Measurements from ENCODE around the gene CATSPER3. TPM values are rescaled to one million over a fixed set of nuclear protein-coding genes. Genes with fewer than 3 reads are reported as not detected.

CATSPER3 gene
- total and polyA plus RNA-seq, 9 donors = 0.36 to 0.85 (median 0.57) TPM

DNA sequence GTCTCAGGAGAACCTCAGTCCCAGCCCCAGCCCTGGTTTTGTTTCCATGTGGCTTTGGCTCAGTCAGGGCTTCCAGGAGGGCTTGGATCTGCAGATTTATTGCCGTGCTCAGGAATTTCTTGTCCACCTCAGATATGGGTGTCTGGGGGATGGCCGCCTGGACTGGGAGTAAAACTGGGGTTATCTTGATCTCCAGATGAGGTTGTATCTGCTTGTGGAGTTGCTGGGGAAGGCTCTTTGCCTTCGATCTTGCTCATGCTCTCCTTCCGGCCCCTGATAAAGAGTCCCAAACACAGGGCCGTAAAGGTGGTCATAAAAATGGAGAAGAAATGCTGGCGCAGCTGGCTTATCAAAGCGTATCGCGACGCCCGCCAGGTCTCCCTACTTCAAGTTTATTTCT is 84.2 kb downstream of the CATSPER3 start:
- intact Hi-C loops (cut with DNase I) = no loop called here
- H3K27ac ChIP-seq = no peak overlapping the region
- WGBS, 3 donors = 11 to 24% (median 17%) methylated on average over 11 of the region's 11 CpGs
- TF ChIP-seq EP300 (IDR thresholded peaks at IDR 0.05) (no peak), POLR2A (IDR thresholded peaks at IDR 0.05) (no peak)
- TF ChIP-seq, protein P1, sequence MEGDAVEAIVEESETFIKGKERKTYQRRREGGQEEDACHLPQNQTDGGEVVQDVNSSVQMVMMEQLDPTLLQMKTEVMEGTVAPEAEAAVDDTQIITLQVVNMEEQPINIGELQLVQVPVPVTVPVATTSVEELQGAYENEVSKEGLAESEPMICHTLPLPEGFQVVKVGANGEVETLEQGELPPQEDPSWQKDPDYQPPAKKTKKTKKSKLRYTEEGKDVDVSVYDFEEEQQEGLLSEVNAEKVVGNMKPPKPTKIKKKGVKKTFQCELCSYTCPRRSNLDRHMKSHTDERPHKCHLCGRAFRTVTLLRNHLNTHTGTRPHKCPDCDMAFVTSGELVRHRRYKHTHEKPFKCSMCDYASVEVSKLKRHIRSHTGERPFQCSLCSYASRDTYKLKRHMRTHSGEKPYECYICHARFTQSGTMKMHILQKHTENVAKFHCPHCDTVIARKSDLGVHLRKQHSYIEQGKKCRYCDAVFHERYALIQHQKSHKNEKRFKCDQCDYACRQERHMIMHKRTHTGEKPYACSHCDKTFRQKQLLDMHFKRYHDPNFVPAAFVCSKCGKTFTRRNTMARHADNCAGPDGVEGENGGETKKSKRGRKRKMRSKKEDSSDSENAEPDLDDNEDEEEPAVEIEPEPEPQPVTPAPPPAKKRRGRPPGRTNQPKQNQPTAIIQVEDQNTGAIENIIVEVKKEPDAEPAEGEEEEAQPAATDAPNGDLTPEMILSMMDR (IDR thresholded peaks at IDR 0.05) = no peak
- no peaks in the 10 kb centered on the region for H3K4me1 ChIP-seq (ENCODE audit: insufficient read depth)
- H3K36me3 ChIP-seq = no peaks in the 10 kb centered on the region
- no peaks in the 10 kb centered on the region for H3K27me3 ChIP-seq
- no peak overlapping the region for H3K4me3 ChIP-seq
- no peaks in the 10 kb centered on the region for H3K9me3 ChIP-seq
- no peak for DNase-seq

DNA sequence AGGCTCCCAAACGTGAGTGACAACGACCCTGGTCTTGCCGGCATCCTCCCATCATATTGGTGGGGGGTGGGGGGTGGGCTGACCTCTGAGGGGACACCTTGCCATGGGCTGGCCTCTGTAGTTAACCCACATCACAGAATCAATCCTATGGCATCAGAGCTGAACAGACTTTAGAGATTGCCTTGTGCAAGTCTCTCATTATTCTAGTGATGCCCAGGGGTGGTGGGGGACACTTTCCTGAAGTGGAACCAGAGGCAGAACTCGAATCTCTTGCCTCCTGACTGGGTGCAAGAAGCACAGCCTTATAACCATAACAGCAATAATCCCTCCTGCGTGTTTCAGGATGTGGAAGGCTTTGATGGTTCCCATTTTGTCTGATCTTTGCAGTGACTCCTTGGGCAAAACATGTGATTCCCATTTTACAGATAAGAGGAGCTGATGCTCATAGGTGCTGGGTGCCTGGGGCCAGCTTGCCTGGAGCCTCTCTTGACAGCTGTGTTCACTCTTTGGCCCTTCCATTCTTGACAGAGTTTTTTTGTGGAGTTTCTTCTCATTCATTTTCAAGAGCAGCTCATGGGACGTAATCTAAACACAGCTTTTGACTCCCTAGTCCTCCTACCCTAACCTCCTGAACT is 84.9 kb downstream of the CATSPER3 start:
- WGBS, 3 donors = 40 to 44% (median 40%) methylated on average over 6 of the region's 6 CpGs
- intact Hi-C loops (cut with DNase I) = no loop called here
- Histone ChIP-seq H3K36me3 (no peaks in the 10 kb centered on the region), H3K9me3 (no peaks in the 10 kb centered on the region), H3K4me3 (no peak overlapping the region), H3K27ac (no peak overlapping the region), H3K27me3 (no peaks in the 10 kb centered on the region), H3K4me1 (ENCODE audit: insufficient read depth) (no peaks in the 10 kb centered on the region)
- DNase-seq = no peak
- no peak for TF ChIP-seq POLR2A (IDR thresholded peaks at IDR 0.05)
- TF ChIP-seq EP300 (IDR thresholded peaks at IDR 0.05) = no peak
- TF ChIP-seq, protein P1 (IDR thresholded peaks at IDR 0.05) = no peak

DNA sequence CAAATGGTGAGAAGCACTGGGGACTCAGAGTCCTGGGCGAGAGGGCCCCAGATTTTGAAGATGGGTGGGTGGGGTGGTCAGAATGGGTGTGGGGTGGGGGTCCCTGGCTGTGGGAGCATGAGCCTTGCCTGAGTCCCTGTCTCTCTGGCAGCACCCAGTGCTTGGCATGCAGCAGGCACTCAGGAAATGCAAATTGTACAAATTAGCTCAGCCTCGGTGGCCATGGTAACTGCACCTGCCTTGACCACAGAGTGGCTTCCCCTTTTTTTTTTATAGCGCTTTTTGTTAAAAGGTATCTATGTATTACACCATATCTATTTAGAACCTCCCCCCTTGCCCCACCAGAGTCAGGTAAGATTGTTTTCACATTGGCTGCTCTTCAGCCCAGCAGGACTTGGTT is 85.6 kb downstream of the CATSPER3 start:
- 78 to 84% (median 82%) methylated on average over 3 of the region's 3 CpGs for WGBS, 3 donors
- no peaks in the 10 kb centered on the region for H3K9me3 ChIP-seq
- no peak for TF ChIP-seq POLR2A (IDR thresholded peaks at IDR 0.05)
- TF ChIP-seq, protein P1 (IDR thresholded peaks at IDR 0.05) = no peak
- no peak for TF ChIP-seq EP300 (IDR thresholded peaks at IDR 0.05)
- H3K4me3 ChIP-seq = no peak overlapping the region
- no peaks in the 10 kb centered on the region for H3K36me3 ChIP-seq
- intact Hi-C loops (cut with DNase I) = no loop called here
- no peaks in the 10 kb centered on the region for H3K4me1 ChIP-seq (ENCODE audit: insufficient read depth)
- no peaks in the 10 kb centered on the region for H3K27me3 ChIP-seq
- H3K27ac ChIP-seq = no peak overlapping the region
- DNase-seq = no peak

DNA sequence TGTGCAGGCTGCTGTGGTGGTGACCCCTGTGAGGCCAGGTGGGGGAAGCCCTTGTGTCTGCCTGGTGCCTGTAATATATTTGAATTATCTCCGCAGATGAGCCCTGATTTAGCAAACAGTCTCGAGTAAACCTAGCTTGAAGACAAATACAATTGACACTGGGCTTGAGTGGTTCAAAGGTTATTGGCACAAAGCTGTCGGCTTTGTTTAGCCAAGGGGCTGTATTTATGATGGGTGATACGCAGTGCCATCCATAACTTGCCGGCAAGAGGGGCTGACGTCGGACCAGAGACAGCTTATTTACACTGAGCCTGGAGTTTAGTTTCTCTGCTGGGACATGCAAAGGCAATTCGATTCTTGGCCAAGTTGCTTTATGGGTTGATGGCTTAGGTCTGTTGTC is 86.3 kb downstream of the CATSPER3 start:
- no peaks in the 10 kb centered on the region for H3K36me3 ChIP-seq
- no peaks in the 10 kb centered on the region for H3K9me3 ChIP-seq
- no peaks in the 10 kb centered on the region for H3K4me1 ChIP-seq (ENCODE audit: insufficient read depth)
- DNase-seq = no peak
- whole genome bisulfite sequencing, 3 donors = 37 to 46% (median 41%) methylated on average over 8 of the region's 8 CpGs
- intact Hi-C loops (cut with DNase I) = no loop called here
- TF ChIP-seq, protein P1 (IDR thresholded peaks at IDR 0.05) = no peak
- no peak for TF ChIP-seq EP300 (IDR thresholded peaks at IDR 0.05)
- no peak for TF ChIP-seq POLR2A (IDR thresholded peaks at IDR 0.05)
- no peak overlapping the region for H3K27ac ChIP-seq
- no peak overlapping the region for H3K4me3 ChIP-seq
- H3K27me3 ChIP-seq = no peaks in the 10 kb centered on the region

Data from ovary (tissue), 9 donors.